PC-9 (cell line): Measurements from ENCODE around the gene SLX9.

Source experiments
- CTCF ChIP-seq: fragments of 200-600 bp; sonication (generic); conservative IDR thresholded peaks from 2 replicates; pipeline ENCODE4 v1.6.1; 2017; ENCODE audit warnings: mixed run types, antibody characterized with exemption, mild to moderate bottlenecking, moderate library complexity
- EZH2 ChIP-seq: fragments of 200-600 bp; sonication (generic); IDR thresholded peaks from 2 replicates; pipeline ENCODE4 v1.8.0; 2017; ENCODE audit warnings: antibody characterized with exemption, low read depth

DNA sequence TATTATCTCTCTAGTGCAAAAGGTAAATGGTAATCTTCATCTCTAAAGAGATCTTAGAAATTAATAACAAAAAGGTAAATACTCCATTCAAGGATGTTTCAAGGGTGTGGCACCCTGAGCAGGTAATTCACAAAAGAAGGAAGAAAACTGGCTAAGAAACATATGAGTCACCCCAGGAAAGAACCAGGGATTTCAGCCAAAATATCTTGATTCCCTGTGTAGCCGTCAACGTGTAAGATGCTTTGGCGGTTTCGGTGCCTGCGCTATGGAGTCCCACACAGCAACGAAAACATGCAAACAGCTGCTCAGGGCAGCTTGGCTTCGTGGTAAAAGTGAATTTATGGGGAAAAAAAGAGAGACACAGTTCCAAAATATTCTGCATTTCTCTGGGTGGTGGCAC is 22.9 kb upstream of the SLX9 start:
- no peak for TF ChIP-seq CTCF
- no peak for TF ChIP-seq EZH2
